NCI-H1417 (cell line): ENCODE results near the gene ADAMTS4.
A peak's percentile ranks its signal among the peaks of the same experiment; 100 is the strongest.
"Not testable (repeated sequence)": the region's sequence is repeated elsewhere in the genome, so short reads cannot be mapped to it uniquely, and the experiment has no call there.

Experiments used
- DNase-seq, 3 experiments: peaks; one replicate each; lab custom pipeline; 2025; lab: John Stamatoyannopoulos, UW

ADAMTS4 gene, protein sequence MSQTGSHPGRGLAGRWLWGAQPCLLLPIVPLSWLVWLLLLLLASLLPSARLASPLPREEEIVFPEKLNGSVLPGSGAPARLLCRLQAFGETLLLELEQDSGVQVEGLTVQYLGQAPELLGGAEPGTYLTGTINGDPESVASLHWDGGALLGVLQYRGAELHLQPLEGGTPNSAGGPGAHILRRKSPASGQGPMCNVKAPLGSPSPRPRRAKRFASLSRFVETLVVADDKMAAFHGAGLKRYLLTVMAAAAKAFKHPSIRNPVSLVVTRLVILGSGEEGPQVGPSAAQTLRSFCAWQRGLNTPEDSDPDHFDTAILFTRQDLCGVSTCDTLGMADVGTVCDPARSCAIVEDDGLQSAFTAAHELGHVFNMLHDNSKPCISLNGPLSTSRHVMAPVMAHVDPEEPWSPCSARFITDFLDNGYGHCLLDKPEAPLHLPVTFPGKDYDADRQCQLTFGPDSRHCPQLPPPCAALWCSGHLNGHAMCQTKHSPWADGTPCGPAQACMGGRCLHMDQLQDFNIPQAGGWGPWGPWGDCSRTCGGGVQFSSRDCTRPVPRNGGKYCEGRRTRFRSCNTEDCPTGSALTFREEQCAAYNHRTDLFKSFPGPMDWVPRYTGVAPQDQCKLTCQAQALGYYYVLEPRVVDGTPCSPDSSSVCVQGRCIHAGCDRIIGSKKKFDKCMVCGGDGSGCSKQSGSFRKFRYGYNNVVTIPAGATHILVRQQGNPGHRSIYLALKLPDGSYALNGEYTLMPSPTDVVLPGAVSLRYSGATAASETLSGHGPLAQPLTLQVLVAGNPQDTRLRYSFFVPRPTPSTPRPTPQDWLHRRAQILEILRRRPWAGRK

DNA sequence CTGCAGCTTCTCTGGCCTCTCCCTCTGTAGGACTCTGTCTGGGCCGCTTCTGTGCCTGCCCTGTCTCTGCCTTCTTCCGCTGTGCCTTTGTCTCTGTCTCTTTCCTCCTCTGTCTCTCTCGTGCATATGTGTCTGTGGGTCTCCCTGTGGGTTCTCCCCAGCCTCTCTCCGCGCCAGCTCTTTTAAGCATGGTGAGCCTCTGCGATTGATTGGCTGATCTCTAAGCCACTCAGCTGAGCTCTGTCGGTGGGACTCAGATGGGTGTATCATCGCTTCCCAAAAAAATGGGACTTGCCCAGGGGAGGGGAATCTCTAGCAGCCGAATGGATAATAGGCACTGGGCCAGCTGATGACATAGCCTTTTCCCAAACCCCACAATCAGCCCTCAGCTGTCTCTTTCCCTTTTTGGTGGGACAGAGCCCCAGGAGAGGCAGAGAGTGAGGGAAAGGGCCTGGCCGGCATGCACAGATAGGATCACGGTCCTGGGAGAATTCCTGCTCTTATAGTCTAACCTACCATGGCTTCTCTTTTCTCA lies at the start of gene ADAMTS4:
ADAMTS4 (minus strand) TSS at position 158 of the 535 bp plus-strand sequence. CDS start 427 bp downstream, outside the sequence.
- no peak for DNase-seq

DNA sequence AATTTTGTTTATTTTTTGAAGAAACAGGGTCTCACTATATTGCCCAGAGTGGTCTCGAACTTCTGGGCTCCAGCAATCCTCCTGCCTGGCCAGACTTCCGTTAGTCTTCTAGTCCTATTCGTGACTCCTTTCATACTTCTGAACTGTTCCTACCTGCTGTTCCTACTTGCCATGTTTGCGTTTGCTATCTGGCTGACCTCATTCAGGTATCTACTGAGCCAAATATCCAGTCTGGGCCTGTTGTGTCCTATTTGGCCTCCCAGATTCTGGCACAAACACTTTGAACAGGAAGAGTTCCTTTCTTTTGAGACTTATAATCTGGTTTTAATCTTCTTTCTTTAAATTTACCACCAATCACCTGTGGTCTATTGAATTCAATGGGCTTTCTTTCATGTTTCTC lies 46.0 kb upstream of the ADAMTS4 start:
- DNase-seq = no peak

DNA sequence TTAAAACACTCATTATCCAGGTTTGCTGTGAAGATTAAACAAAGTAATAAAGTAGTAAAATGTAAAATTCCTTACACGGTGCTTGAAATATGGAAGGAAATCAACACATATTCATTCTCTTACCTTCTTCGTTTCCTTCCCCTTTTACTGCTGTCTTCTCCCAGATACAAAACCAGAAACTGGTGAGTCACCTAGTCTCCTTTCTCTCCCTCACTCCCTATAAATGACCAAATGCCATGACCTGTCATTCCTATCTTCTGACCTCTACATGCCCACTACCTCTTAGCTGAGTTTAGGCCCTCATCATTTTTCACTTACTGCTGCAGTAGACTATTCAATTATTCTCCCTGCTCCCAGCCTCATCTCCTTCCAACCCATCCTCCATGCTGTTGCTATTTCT lies 43.5 kb upstream of the ADAMTS4 start:
- DNase-seq = no peak

DNA sequence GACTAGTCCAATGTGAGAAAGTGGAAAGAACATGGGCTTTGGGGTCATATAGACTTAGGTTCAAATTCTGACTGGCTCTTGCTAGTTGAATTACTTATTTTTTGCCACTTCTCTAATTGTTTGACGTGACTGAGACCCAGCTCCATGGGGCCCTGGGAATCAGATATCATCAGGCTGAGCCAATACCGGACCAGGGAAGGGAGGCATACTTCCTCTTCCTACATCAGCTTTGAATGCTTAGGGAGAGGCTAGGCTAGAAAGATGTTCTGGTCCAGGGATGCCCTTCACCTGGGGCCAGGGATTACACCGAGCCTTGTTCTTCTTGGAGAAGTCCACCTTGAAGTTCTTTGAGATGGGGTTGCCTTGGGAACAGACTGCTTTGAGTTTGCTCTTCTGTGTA lies 42.8 kb upstream of the ADAMTS4 start:
- peak in 1 of 3 experiments; percentile 5 for DNase-seq

DNA sequence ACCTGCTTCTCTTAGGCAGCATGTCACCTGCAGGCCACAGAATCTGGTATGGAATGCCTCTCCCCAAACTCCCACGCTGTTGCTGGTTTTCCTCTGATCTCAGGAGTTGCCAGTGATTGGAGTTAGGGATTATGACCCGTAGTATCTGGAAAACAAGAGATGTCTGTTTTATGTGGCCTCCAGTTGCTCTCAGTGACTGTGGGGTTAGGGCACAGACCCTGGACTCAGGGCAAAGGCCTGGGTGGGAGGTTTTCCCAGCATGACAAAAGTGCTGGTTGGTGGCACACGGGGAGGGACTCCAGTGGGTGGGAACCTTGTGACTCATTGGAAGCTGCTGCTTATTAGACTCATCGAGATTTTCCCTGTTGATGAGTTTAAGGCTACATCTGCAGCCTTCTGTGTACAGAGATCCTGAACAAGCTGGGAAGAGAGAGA lies 39.2 kb upstream of the ADAMTS4 start, which contains the start of gene NR1I3:
NR1I3 (minus strand) TSS at position 165 of the 435 bp plus-strand sequence. CDS start 1,638 bp downstream, outside the sequence.
- DNase-seq = no peak

DNA sequence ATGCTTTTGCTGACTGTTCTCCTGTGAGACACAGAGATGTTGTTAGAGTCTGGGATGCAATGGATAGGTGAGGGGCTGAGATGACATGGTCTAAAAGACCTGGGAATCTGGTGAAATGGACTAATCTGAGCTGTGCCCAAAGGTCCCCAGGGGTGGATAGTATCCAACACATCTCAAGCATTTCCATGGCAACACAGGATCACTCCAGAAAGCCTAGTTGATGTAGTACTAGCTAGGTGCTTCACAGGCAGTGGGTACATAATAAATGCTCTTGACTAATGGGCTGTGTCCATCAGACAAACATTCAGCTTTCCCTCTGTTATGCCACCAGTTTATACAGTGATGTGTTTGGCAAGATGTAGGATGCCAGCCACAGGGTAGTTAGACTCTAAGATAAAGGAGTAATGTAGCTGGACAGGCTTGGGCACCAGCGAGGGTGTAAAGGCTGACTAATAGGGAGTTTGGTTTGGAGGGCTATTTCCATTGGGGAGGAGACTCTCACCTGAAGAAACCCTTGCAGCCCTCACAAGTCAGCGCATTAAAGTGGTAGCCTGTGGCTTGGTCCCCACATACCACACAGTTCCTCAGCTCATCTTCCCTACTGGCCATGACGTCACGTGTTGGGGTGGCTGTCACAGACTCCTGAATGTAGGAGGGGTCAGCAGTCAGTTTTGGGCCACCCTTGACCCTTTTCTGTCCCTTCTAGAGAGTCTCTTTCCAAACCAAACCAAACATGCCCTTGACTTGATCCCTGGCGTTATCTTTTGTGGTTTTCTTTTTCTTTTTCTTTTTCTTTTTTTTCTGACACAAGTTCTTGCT lies 37.3 kb upstream of the ADAMTS4 start:
- DNase-seq = peak in 2 of 3 experiments; percentile 12 to 35

DNA sequence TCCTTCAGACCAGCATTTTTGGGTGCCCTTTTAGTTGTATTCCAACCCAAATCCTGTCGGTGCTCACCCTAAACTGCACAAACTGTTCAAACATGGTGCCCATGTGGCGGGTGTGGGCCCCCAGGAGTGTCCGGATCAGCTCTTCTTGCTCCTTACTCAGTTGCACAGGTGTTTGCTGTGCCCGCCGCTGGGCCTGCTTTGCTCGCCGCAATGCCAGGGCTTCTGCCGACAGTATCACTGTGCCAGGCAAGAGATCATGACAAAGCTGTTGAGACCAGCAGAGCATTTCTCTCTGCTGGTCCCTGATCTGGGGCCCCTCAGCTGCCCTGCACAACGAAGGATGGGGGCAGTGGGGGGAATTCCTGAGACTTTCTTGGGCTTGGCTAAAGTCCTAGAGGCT lies 34.2 kb upstream of the ADAMTS4 start:
- no peak for DNase-seq

DNA sequence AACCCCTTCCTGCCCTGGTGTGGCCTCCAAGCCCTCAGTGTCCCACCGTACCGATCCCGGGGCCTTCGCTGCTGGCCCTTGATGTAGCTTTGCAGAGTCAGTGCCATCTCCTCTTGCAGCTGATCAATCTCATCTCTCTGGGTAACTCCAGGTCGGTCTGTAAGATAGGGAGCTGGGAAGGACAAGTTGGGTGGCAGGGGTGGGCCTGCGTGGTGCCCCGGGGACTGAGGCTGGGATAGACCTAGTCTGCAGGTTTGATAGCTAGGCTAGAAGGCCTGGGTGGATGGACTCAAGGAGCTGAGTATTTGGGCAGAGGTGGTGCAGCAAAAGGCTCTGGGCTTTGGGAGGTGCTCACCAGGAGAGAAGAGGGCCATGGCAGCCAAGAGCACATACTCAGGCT lies 31.9 kb upstream of the ADAMTS4 start:
- DNase-seq = no peak

DNA sequence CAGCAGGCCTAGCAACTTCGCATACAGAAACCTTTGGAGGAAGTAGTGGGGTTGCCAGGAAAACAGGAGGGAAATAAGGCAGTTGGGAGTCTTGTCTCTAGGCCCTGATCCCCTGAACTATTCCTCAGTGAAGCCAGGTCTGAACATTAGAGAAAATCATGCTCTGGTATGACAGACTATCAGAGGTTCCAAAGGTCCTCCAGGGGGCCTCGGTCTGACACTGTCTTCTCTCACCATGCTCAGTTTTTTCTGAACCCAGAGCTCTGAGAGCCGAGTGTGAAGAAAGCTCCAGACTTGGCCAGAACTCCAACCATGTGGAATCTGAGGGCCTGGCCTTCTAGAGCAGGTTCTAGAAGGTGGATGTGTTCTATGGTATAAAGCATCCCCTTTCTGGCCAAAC lies 31.0 kb upstream of the ADAMTS4 start:
- peak in 1 of 3 experiments; percentile 4 for DNase-seq

DNA sequence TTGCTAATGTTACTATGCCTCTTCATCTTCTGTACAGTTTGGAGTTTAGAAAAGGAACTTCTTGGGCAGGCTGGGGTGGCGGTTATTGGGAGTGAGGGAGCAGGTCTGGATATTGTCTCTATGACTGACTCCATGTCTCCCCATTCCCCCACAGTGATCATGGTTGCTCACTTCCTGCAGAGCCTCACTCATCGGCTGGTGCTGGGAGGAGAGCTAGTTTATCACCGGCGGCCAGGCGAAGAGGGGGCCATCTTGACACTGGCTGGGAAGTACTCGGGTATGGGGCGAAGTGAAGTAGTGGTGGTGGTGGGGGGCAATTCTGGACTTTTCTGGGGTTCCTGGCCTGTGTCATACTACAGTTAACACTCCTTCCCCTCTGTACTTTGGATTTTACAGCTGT lies 29.2 kb upstream of the ADAMTS4 start:
- DNase-seq = no peak

DNA sequence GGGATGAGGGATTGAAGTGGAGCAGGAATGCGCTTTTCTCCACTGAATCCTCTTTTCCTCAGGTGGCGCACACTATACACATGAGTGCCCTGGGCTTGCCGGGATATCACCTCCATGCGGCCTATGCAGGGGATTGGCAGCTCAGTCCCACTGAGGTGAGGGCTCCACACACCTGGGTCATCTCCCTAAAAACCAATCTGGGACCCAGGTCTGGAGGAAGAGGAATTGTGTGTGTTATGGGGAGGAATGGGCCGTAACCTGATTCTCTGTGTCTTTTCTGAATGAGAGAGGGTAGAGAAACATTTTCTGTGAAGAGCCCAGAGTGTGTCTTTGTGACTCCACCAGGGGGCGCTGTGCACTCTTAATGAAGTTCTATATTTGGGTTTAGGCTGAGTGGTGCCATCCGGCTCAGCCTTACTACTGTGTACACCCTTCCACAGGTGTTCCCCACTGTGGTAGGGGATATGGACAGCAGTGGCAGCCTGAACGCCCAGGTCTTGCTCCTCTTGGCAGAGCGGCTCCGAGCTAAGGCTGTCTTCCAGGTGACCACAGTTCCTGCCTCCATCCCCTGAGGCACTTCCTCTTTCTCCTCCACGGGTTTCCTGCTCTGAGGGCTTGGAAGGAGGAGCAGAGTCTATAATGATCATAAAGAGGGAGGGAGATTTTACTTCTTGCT lies 28.5 kb upstream of the ADAMTS4 start:
- peak; percentile 62 to 94 (median 84) for DNase-seq

DNA sequence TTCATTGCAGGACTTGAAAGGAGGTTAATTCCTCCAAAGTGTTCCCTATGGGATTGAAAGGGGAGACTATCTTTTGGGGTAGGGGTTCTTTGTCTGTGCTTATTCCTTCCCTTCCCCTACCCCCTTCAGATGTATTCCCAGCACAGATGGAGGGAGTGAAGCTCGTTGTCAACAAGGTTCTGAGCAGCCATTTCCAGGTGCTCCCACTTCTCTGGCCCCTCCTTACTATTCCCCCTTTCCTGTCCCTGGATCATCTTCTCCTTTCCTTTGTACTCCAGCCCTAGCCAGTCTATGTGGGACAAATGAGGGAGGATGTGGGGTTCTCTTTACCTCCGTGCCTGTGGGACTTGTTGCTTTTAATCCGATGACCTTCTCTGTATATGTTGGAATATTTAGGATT lies 27.9 kb upstream of the ADAMTS4 start:
- DNase-seq = no peak

DNA sequence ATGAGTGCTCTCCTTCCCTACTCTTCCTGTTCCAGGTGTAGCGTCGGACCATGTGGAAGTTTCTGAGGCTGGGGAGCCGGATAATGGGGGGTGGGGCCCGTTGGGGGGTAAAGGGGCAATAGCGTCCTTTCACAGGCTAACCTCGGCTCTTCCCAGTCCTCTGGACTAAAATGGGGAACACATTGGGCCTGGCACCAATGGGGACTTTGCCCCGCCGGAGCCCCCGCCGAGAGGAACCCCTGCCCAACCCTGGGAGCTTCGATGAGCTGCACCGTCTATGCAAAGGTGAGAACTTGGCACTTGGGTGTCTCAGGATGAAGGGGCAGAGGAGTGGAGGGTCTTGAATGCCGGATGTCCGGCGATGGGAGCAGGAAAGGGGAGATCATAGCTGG lies 27.5 kb upstream of the ADAMTS4 start:
- DNase-seq = peak in 1 of 3 experiments; percentile 26

DNA sequence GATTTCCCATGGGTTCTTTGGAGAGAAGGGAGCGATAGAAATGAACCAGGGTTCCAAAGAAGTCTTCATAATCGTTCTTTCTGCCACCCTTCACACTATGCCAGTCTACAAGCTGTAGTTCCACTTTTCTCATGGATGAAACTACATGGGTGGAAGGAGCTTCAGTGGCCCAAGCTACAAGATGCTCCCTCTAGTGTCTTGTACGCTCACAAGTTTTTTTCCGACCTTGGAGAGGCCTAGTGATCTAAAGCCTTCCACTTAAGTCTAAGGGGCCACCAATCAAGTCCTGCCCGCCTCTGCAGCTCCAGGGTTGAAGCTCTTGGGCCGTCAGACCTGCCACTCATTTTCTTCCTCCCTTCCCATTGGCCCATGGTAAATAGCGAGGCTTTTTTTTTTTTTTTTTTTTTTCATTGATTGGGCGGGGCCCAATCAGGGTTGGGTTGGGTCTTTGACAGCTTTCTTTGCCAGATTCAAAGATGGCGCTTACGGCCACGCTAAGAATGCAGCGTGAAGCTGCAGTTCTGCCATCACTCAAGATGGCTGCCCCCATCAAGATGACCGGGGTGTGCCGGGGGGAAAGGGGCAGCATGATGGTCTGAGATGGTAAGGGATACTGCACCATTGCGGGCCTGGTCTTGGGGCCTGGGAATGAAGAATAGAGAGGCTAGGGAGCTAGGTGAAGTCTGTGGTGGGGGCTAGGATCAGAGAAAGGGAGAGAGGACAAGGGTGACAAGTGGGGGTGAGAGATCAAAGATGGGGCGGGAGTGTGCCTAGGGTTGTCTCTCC lies 26.9 kb upstream of the ADAMTS4 start, which contains the start of gene TOMM40L:
TOMM40L (plus strand) TSS at position 527 of the 786 bp plus-strand sequence. CDS start 430 bp downstream, outside the sequence.
- DNase-seq = peak; percentile 86 to 100 (median 98)

DNA sequence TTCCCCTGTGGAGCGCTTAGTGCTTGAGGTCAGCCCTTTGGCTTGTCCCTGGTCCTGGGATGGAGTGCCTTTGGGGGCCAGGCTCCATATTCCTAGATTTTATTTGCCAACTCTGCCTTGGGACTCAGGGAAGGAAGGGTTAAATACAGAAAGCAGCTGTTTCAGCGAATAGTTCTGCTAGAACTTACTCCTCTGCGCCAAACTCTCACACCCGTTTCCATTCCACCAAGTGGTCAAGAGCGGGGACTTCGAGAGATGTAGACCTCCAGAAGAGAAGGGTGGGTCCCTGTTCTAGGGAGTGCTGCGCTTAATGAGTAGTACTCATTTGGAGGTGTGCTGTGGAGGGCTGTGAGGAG lies 26.3 kb upstream of the ADAMTS4 start:
- no peak for DNase-seq

DNA sequence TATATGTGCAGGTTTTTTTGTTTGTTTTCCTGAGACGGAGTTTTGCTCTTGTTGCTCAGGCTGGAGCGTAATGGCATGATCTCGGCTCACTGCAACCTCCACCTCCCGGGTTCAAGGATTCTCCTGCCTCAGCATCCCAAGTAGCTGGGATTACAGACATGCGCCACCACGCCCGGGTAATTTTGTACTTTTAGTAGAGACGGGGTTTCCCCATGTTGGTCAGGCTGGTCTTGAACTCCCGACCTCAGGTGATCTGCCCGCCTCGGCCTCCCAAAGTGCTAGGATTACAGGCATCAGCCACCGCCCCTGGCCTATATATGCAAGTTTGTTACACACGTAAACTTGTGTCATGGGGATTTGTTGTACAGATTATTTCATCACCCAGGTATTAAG lies 25.8 kb upstream of the ADAMTS4 start:
- DNase-seq = not testable (repeated sequence)

DNA sequence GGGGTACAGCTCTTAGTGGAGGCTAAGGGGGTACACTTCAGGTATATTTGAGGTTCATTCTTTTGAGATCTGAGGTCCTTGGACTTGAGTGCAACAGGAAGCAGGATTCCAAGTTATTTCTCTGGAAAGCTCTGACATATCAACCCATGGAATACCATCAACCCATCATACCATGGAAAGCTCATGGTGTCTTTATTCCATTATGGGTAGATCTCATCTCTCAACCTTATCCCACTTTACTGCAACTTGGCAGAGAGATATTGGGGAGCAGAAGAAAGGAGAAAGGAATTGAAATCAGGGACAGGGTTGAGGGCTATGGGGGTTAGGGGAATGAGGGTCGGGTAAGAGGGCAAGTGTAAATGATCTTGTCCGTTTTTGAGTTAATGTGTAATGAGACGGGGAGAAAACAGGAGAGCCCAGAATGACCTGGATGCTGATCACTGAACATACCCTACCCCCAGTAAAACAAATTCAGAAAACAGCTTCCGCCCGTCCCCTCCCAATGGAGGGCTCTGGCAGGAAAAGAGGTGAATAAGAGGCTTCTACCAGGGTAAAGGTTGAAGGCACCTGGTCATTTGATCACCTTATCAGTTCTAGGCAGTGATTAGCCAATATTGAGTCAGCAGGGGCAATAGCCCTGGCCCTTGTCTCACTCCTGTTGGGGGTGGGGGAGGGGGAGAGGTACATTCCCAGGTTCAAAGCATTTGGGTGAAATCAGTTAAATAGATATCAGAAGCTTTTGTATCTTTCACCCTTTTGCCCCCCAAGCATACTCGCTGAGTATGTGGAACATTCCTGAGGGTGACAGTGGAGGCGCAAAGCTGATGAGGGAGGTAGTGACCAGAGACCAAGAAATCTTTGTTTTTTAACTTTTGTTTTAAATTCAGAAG lies 25.2 kb upstream of the ADAMTS4 start:
- DNase-seq = no peak

DNA sequence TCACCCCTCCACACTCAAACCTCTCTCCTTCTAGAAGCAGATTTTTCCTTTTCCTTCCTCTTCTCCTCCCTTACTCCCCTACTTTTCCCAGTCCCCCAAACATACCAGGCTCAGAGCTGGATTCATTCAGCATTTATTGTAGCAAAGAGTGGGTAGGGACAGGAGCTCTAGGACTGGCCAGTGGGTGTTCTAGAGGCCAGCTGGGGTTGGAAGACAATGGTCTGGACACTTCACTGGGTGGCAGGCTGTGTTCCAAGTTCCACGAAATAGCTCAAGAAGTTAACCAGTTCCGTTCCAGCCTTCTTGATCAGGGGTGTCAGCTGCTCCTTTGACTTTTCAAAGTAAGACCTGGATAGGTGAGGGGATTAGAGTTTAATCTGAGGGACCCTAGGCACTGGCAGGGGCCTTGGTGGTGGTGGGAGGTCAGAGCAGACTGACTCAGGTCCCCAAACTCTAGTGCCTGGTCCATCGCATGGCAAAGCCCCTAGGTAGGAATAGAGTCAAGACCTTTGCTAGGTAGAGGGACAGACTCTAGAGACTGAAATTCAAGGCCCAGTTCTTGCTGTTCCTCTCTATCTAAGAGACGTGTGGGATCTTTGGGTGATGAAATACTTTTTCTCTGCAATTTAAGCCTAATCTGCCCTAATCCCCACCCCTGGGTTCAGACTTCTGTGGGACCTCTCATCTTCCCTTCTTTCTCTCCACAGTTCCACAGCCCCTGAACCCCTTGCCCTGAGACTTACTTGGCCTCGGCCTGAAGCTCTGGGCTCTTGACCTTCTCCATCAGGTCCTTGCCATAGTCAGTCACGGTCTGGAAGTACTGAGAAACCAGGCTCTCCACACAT lies 23.5 kb upstream of the ADAMTS4 start:
- no peak for DNase-seq
